ENCODE results near the gene HOXD11. TPM values are rescaled to one million over a fixed set of nuclear protein-coding genes. Genes with fewer than 3 reads are reported as not detected.

HOXD11 gene
- total and polyA plus RNA-seq, 2 donors (not counting 1 experiment from before 2014, with no cell fraction given), result not detected

- peaks cover 1 to 86% (median 68%) of the 10 kb centered on the region in 4 experiments for H3K27me3 ChIP-seq (replicated peaks in 1 of 4; ENCODE audit: control extremely low read depth in 1 of 4, control insufficient read depth in 3 of 4, insufficient read depth in 4 of 4, low read length in 3 of 4)
- peaks cover 3 to 18% of the 10 kb centered on the region in 2 donors for H3K4me1 ChIP-seq (ENCODE audit: control insufficient read depth in 2 of 2, insufficient read depth in 2 of 2, low read length in 2 of 2)
- intact Hi-C loops (cut with micrococcal nuclease), result loop anchor here (5.0 kb wide), 1 partner anchor 57 kb away; no protein-coding TSS in a partner anchor
- no peak overlapping the region for H3K4me3 ChIP-seq (ENCODE audit: control extremely low read depth in 1 of 5, extremely low read depth in 1 of 5, insufficient read depth in 1 of 5, low read depth in 2 of 5, low read length in 4 of 5)
- no peaks in the 10 kb centered on the region for H4K20me1 ChIP-seq (ENCODE audit: control insufficient read depth, insufficient read depth, low read length, poor library complexity, severe bottlenecking)
- POLR2A ChIA-PET, result no interaction called here
- peaks cover 78% of the 10 kb centered on the region for H3K27me3 Mint-ChIP-seq
- CTCF ChIA-PET, result interaction anchor here (1.0 kb wide), 1 partner anchor 21 kb away, joined by 3 read pairs; no protein-coding TSS in a partner anchor
- H3K4me2 ChIP-seq (replicated peaks; ENCODE audit: low read depth, low read length, poor library complexity, severe bottlenecking), result no peak overlapping the region
- H3K27ac Mint-ChIP-seq, result no peak overlapping the region
- H3K9me3 Mint-ChIP-seq (ENCODE audit: insufficient read depth), result peaks cover 3% of the 10 kb centered on the region
- H2AFZ ChIP-seq (ENCODE audit: insufficient read depth, low read depth, low read length, poor library complexity, severe bottlenecking), result no peak overlapping the region
- ATAC-seq (ENCODE audit: low read depth) (no peak), DNase-seq (no peak)
- peaks cover 5% of the 10 kb centered on the region for H3K4me1 Mint-ChIP-seq
- H3K9me3 ChIP-seq (ENCODE audit: control extremely low read depth in 1 of 3, control insufficient read depth in 2 of 3, insufficient read depth in 1 of 3, low read length in 2 of 3), result peaks cover 0 to 31% (median 7%) of the 10 kb centered on the region in 3 donors
- no peak overlapping the region for H3K27ac ChIP-seq (ENCODE audit: low read length in 2 of 2)
- H3K9ac ChIP-seq (ENCODE audit: low read length), result no peak overlapping the region
- no peak for TF ChIP-seq CTCF (IDR thresholded peaks at IDR 0.05)
- no peak for TF ChIP-seq EZH2 (IDR thresholded peaks at IDR 0.05; ENCODE audit: borderline replicate concordance, insufficient read depth, low read depth, low read length, poor library complexity, severe bottlenecking)
- no peaks in the 10 kb centered on the region for H3K36me3 ChIP-seq (replicated peaks in 1 of 2; ENCODE audit: control extremely low read depth in 1 of 2, control insufficient read depth in 1 of 2, extremely low read depth in 1 of 2, insufficient read depth in 2 of 2, low read length in 1 of 2)
- no peak overlapping the region for H3K4me3 Mint-ChIP-seq
- H3K79me2 ChIP-seq (ENCODE audit: control insufficient read depth, insufficient read depth, low read length), result no peaks in the 10 kb centered on the region
- WGBS (ENCODE audit: insufficient coverage), result 22% methylated on average over 4 of the region's 7 CpGs
These were observed 32.1 kb upstream of the HOXD11 start for GRCh38 chr2:176074919-176075425.

GRCh38 chr2:176075481-176075880 is 31.6 kb upstream of the HOXD11 start:
- ATAC-seq (ENCODE audit: low read depth) (no peak), DNase-seq (peak; percentile 28)
- peaks cover 5% of the 10 kb centered on the region for H3K4me1 Mint-ChIP-seq
- Histone ChIP-seq H3K9ac (ENCODE audit: low read length) (no peak overlapping the region), H3K9me3 (ENCODE audit: control extremely low read depth in 1 of 3, control insufficient read depth in 2 of 3, insufficient read depth in 1 of 3, low read length in 2 of 3) (peaks cover 0 to 33% (median 7%) of the 10 kb centered on the region in 3 donors), H3K27me3 (replicated peaks in 1 of 4; ENCODE audit: control extremely low read depth in 1 of 4, control insufficient read depth in 3 of 4, insufficient read depth in 4 of 4, low read length in 3 of 4) (peaks cover 1 to 84% (median 65%) of the 10 kb centered on the region in 4 experiments), H3K79me2 (ENCODE audit: control insufficient read depth, insufficient read depth, low read length) (no peaks in the 10 kb centered on the region), H3K27ac (ENCODE audit: low read length in 2 of 2) (no peak overlapping the region), H3K4me2 (replicated peaks; ENCODE audit: low read depth, low read length, poor library complexity, severe bottlenecking) (no peak overlapping the region), H3K4me1 (ENCODE audit: control insufficient read depth in 2 of 2, insufficient read depth in 2 of 2, low read length in 2 of 2) (peaks cover 3 to 18% of the 10 kb centered on the region in 2 donors), H3K36me3 (replicated peaks in 1 of 2; ENCODE audit: control extremely low read depth in 1 of 2, control insufficient read depth in 1 of 2, extremely low read depth in 1 of 2, insufficient read depth in 2 of 2, low read length in 1 of 2) (no peaks in the 10 kb centered on the region), H2AFZ (ENCODE audit: insufficient read depth, low read depth, low read length, poor library complexity, severe bottlenecking) (no peak overlapping the region), H3K4me3 (ENCODE audit: control extremely low read depth in 1 of 5, extremely low read depth in 1 of 5, insufficient read depth in 1 of 5, low read depth in 2 of 5, low read length in 4 of 5) (no peak overlapping the region), H4K20me1 (ENCODE audit: control insufficient read depth, insufficient read depth, low read length, poor library complexity, severe bottlenecking) (no peaks in the 10 kb centered on the region)
- no peak overlapping the region for H3K27ac Mint-ChIP-seq
- WGBS (ENCODE audit: insufficient coverage), result 13% methylated on average over 10 of the region's 15 CpGs
- no peak overlapping the region for H3K4me3 Mint-ChIP-seq
- CTCF ChIA-PET, result interaction anchor here (1.0 kb wide), 1 partner anchor 21 kb away, joined by 3 read pairs; no protein-coding TSS in a partner anchor
- intact Hi-C loops (cut with micrococcal nuclease), result loop anchor here (5.0 kb wide), 1 partner anchor 57 kb away; no protein-coding TSS in a partner anchor
- H3K27me3 Mint-ChIP-seq, result peaks cover 73% of the 10 kb centered on the region
- H3K9me3 Mint-ChIP-seq (ENCODE audit: insufficient read depth), result peaks cover 3% of the 10 kb centered on the region
- POLR2A ChIA-PET, result no interaction called here
- no peak for TF ChIP-seq EZH2 (IDR thresholded peaks at IDR 0.05; ENCODE audit: borderline replicate concordance, insufficient read depth, low read depth, low read length, poor library complexity, severe bottlenecking)
- TF ChIP-seq CTCF (IDR thresholded peaks at IDR 0.05), result no peak

Measured in B cell (primary cell).